ENCODE results near the gene PGRMC2.

PGRMC2 gene

DNA sequence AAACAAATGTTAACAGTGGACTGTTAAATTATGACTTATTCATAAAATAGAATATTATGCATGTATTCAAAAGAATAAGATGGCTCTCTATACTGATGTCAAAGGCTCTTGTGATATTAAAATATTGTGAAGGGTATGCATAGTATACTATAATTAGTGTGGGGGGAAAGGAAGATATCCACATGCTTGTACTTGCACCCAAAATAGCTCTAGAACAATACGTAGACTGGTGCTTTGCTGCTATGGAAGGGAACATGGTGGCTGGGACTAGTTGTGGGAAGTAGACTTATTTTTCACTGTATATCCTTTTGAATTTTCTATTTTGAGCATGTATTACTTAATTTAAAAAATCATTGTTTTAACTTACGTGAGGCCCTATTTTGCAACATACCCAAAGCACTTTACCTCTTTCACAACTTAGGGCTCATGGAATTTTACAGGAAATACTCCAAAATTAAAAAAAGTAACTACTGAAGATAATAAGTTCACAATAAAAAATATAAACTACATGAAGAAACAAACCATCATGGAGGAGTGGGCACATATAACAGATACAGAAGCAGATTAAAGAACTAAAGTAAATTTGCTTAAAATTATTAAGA, 7.9 kb downstream of the PGRMC2 start:
- H3K27me3 ChIP-seq (ENCODE audit: insufficient read depth, low read depth) = no peaks in the 10 kb centered on the region
- no peaks in the 10 kb centered on the region for H4K20me1 ChIP-seq (ENCODE audit: insufficient read depth)
- H3K79me2 ChIP-seq (ENCODE audit: insufficient read depth, low read depth) = peaks cover 63% of the 10 kb centered on the region
- H3K4me3 ChIP-seq (IDR thresholded peaks at IDR 0.05; ENCODE audit: insufficient read depth, low read depth, low read length) = no peak overlapping the region
- no peak overlapping the region for H3K4me2 ChIP-seq
- no peak overlapping the region for H3K9ac ChIP-seq
- no peak overlapping the region for H2AFZ ChIP-seq (ENCODE audit: low read depth)
- no peak overlapping the region for H3K27ac ChIP-seq
- peaks cover 10% of the 10 kb centered on the region for H3K4me1 ChIP-seq (ENCODE audit: low read depth, poor library complexity, severe bottlenecking)
- H3K36me3 ChIP-seq (ENCODE audit: insufficient read depth) = no peaks in the 10 kb centered on the region; the same call in 1 of the 2 replicates
- TF ChIP-seq, protein P1, sequence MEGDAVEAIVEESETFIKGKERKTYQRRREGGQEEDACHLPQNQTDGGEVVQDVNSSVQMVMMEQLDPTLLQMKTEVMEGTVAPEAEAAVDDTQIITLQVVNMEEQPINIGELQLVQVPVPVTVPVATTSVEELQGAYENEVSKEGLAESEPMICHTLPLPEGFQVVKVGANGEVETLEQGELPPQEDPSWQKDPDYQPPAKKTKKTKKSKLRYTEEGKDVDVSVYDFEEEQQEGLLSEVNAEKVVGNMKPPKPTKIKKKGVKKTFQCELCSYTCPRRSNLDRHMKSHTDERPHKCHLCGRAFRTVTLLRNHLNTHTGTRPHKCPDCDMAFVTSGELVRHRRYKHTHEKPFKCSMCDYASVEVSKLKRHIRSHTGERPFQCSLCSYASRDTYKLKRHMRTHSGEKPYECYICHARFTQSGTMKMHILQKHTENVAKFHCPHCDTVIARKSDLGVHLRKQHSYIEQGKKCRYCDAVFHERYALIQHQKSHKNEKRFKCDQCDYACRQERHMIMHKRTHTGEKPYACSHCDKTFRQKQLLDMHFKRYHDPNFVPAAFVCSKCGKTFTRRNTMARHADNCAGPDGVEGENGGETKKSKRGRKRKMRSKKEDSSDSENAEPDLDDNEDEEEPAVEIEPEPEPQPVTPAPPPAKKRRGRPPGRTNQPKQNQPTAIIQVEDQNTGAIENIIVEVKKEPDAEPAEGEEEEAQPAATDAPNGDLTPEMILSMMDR (conservative IDR thresholded peaks at IDR 0.05; ENCODE audit: low read depth, low read length) = no peak

DNA sequence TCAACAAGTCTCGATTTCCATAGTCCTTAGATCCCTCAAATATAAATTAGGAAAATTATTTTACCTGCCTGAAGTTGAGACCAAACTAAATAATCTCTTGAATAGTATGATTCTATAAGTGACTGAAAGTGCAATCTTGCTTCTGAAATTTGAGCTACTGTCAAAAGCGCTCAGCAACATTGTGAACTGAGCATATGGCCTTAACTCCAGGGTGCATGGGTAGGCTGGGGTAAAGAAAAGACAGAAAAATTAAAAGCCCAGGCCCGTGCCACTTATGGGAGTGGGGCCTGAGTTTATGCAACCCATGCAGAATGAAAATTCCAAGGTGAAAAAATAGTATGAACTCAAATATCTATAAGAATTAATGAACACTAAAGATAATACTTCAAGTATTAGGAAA, 9.8 kb downstream of the PGRMC2 start:
- H2AFZ ChIP-seq (ENCODE audit: low read depth) = no peak overlapping the region
- H3K27ac ChIP-seq = no peak overlapping the region
- TF ChIP-seq, protein P1 (conservative IDR thresholded peaks at IDR 0.05; ENCODE audit: low read depth, low read length) = no peak
- peaks cover 18% of the 10 kb centered on the region for H3K4me1 ChIP-seq (ENCODE audit: low read depth, poor library complexity, severe bottlenecking)
- no peaks in the 10 kb centered on the region; the same call in none of the 2 replicates for H3K36me3 ChIP-seq (ENCODE audit: insufficient read depth)
- no peaks in the 10 kb centered on the region for H3K27me3 ChIP-seq (ENCODE audit: insufficient read depth, low read depth)
- no peaks in the 10 kb centered on the region for H4K20me1 ChIP-seq (ENCODE audit: insufficient read depth)
- H3K9ac ChIP-seq = no peak overlapping the region
- no peak overlapping the region for H3K4me2 ChIP-seq
- H3K4me3 ChIP-seq (IDR thresholded peaks at IDR 0.05; ENCODE audit: insufficient read depth, low read depth, low read length) = no peak overlapping the region
- H3K79me2 ChIP-seq (ENCODE audit: insufficient read depth, low read depth) = peaks cover 69% of the 10 kb centered on the region; the same call in 1 of the 2 replicates

DNA sequence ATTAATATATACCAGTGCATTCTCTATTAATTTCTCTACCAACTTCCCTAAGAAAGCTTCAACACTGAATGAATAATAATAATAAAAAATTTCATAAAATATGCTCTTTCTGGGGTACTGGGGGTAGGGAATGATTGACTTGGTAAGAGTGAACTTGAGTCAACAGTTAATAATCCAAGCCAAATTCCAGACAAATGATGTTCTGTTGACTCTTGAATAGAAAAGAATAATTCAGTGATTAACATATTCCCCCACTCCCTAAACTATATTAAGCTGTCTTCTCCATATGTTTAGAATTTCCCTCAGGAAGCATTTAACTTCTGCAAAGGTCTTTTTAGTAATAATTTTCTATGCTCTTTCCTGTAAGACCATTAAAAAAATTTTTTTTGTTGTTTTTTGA, 12.3 kb downstream of the PGRMC2 start:
- Histone ChIP-seq H3K9ac (no peak overlapping the region), H3K4me1 (ENCODE audit: low read depth, poor library complexity, severe bottlenecking) (peaks cover 18% of the 10 kb centered on the region), H2AFZ (ENCODE audit: low read depth) (no peak overlapping the region), H3K4me2 (no peak overlapping the region), H3K36me3 (ENCODE audit: insufficient read depth) (peaks cover 13% of the 10 kb centered on the region), H4K20me1 (ENCODE audit: insufficient read depth) (no peaks in the 10 kb centered on the region), H3K27ac (no peak overlapping the region), H3K27me3 (ENCODE audit: insufficient read depth, low read depth) (no peaks in the 10 kb centered on the region), H3K79me2 (ENCODE audit: insufficient read depth, low read depth) (peaks cover 59% of the 10 kb centered on the region; the same call in 1 of the 2 replicates), H3K4me3 (IDR thresholded peaks at IDR 0.05; ENCODE audit: insufficient read depth, low read depth, low read length) (no peak overlapping the region)
- TF ChIP-seq, protein P1 (conservative IDR thresholded peaks at IDR 0.05; ENCODE audit: low read depth, low read length) = no peak

DNA sequence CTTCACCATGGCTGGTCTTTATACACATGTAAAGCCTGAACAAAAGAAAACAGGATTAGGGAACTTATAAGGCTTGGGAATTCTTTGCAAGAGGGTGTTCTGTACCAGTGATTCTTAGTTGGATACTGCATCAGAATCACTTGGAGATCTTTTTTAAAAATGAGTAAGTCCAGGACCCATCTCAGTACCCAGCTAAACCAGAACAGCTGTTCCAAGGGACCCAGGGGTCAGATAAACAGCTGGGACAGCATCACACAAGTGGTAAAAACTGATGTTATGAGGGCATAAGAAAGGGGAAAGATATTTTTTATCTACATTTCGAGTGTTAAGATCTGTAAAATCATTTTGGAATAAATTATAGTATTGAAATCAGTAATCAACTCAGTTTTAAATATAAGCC, 16.1 kb downstream of the PGRMC2 start:
- Histone ChIP-seq H3K36me3 (ENCODE audit: insufficient read depth) (peaks cover 17% of the 10 kb centered on the region), H3K27me3 (ENCODE audit: insufficient read depth, low read depth) (no peaks in the 10 kb centered on the region), H3K4me2 (no peak overlapping the region), H2AFZ (ENCODE audit: low read depth) (no peak overlapping the region), H3K27ac (no peak overlapping the region), H3K79me2 (ENCODE audit: insufficient read depth, low read depth) (peaks cover 30% of the 10 kb centered on the region; the same call in 1 of the 2 replicates), H3K9ac (no peak overlapping the region), H3K4me1 (ENCODE audit: low read depth, poor library complexity, severe bottlenecking) (peaks cover 18% of the 10 kb centered on the region), H4K20me1 (ENCODE audit: insufficient read depth) (no peaks in the 10 kb centered on the region), H3K4me3 (IDR thresholded peaks at IDR 0.05; ENCODE audit: insufficient read depth, low read depth, low read length) (no peak overlapping the region)
- TF ChIP-seq, protein P1 (conservative IDR thresholded peaks at IDR 0.05; ENCODE audit: low read depth, low read length) = no peak

Measured in KMS-11 (cell line).